Nephron (organoid): ENCODE data around the gene TBC1D13.
"Not testable (repeated sequence)": the region's sequence is repeated elsewhere in the genome, so short reads cannot be mapped to it uniquely, and the experiment has no call there.

Experiments
- H3K27ac Mint-ChIP-seq, 3 experiments: 2 replicates each; pipeline ENCODE4 v1.8.0; 2020; ENCODE audit warnings: mixed read lengths in 3 of 3, mild to moderate bottlenecking in 2 of 3, moderate library complexity in 1 of 3
- H3K27me3 Mint-ChIP-seq: 2 replicates; pipeline ENCODE4 v1.8.0; 2021; ENCODE audit warnings: low read depth, mild to moderate bottlenecking, moderate library complexity, mixed read lengths
- H3K36me3 Mint-ChIP-seq: 2 replicates; pipeline ENCODE4 v1.8.0; 2020; ENCODE audit warnings: low read depth, mixed read lengths
- H3K4me1 Mint-ChIP-seq: 2 replicates; pipeline ENCODE4 v1.8.0; 2020; ENCODE audit warnings: mixed read lengths
- H3K4me3 Mint-ChIP-seq, 3 experiments: 2 replicates each; pipeline ENCODE4 v1.8.0; 2020; ENCODE audit warnings: mild to moderate bottlenecking in 3 of 3, mixed read lengths in 3 of 3, moderate library complexity in 2 of 3
- H3K9me3 Mint-ChIP-seq: 2 replicates; pipeline ENCODE4 v1.8.0; 2020; ENCODE audit warnings: mixed read lengths
- CTCF ChIP-seq, 3 experiments: fragments of 200-600 bp; sonication (generic); IDR thresholded peaks; one replicate each; pipeline ENCODE4 v1.5.0; 2021; ENCODE audit warnings: antibody characterized with exemption in 3 of 3; ENCODE audit not compliant: unreplicated experiment in 3 of 3

Gene TBC1D13

GRCh38 chr9:128841694-128842492 lies 54.8 kb downstream of the TBC1D13 start:
- no peak for TF ChIP-seq CTCF (IDR thresholded peaks at IDR 0.05; ENCODE audit: unreplicated experiment in 3 of 3)

DNA sequence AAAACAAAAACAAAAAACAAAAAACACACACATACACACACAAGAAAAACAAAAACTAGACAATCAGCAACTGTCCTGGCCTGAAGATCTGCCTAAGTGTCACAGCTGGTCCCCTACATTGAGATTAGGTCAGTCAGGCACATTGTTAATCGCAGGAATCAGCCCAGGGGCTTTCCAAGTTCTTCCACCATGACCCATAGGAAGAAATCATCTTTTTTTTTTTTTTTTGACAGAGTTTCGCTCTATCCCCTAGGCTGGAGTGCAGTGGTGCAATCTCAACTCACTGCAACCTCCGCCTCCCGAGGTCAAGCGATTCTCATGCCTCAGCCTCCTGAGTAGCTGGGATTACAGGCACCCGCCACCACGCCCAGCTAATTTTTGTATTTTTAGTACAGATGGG lies 56.1 kb downstream of the TBC1D13 start:
- Mint-ChIP-seq H3K36me3 (peaks cover 23% of the 10 kb centered on the region), H3K4me1 (peaks cover 16% of the 10 kb centered on the region)
- H3K27ac Mint-ChIP-seq, H3K9me3 Mint-ChIP-seq, H3K27me3 Mint-ChIP-seq, H3K4me3 Mint-ChIP-seq: not testable (repeated sequence)

More at GRCh38 chr9:128841694-128842492, 54.8 kb downstream of the TBC1D13 start:
- Mint-ChIP-seq H3K9me3 (no peaks in the 10 kb centered on the region), H3K27ac (no peak overlapping the region), H3K4me3 (no peak overlapping the region), H3K27me3 (no peaks in the 10 kb centered on the region), H3K36me3 (peaks cover 14% of the 10 kb centered on the region), H3K4me1 (peaks cover 20% of the 10 kb centered on the region)

DNA sequence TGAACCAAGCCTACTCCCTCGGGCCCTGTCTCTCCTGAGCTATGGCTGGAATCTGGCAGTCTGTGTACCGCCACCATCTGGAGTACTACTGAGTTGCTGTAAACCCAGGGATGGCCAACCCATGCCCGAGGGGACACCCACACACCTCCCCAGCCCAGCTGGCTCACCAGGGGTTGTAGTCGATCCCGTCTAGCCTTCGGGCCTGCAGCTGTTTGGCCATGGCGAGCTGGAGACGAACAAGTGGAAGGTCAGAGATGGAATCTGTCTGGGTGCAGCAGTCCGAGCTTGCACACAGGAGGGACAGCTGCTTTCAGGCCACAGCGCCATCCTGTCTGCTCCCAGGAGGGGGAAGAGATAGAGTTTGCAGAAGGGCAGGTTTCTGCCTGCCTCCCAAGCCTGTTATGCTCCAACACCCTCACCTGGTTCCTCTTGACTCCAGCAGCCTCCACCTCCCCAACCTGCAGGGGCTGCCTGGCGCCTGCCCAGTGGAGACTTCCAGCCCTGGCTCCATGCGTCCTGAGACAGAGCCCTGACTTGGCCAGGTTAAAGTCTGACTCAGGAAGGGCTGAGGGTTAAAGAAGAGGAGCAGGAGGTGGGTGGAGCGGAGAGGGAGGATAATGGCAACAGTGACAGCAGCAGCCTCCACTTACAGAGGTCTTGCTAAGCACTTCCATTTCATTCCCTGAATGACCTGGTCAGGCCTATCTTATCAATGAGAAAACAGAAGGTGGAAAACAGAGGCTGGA lies 58.3 kb downstream of the TBC1D13 start:
- TF ChIP-seq CTCF (IDR thresholded peaks at IDR 0.05; ENCODE audit: unreplicated experiment in 3 of 3) = no peak
- Mint-ChIP-seq H3K9me3 (peaks cover 9% of the 10 kb centered on the region), H3K27ac (peak overlapping the region; percentile 70 to 86 (median 78)), H3K4me1 (peaks cover 10% of the 10 kb centered on the region), H3K4me3 (peak overlapping the region in 2 of 3 experiments; percentile 3 to 23), H3K27me3 (no peaks in the 10 kb centered on the region), H3K36me3 (peaks cover 26% of the 10 kb centered on the region)

GRCh38 chr9:128846680-128847030 lies 59.6 kb downstream of the TBC1D13 start:
- peaks cover 21% of the 10 kb centered on the region for H3K9me3 Mint-ChIP-seq
- H3K27ac Mint-ChIP-seq = no peak overlapping the region
- no peak overlapping the region for H3K4me3 Mint-ChIP-seq
- TF ChIP-seq CTCF (IDR thresholded peaks at IDR 0.05; ENCODE audit: unreplicated experiment in 3 of 3) = no peak
- H3K27me3 Mint-ChIP-seq = no peaks in the 10 kb centered on the region
- H3K36me3 Mint-ChIP-seq = peaks cover 38% of the 10 kb centered on the region
- peaks cover 10% of the 10 kb centered on the region for H3K4me1 Mint-ChIP-seq

DNA sequence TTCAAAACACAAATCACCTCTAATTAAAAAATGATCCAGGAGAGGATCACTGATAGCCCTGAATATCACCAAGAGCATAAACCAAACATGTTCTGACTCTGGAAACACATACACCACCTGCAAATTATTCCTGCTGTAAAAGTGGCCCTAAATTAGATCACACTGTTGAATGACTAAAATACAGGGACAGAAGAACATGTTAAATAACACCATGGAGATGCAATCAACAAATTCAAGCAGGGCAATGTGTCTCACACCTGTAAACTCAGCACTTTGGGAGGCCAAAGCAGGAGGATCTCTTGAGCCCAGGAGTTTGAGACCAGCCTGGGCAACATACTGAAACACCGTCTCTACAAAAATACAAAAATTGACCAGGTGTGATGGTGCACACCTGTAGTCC lies 60.8 kb downstream of the TBC1D13 start:
- Mint-ChIP-seq H3K36me3 (peaks cover 33% of the 10 kb centered on the region), H3K4me3 (no peak overlapping the region), H3K27me3 (no peaks in the 10 kb centered on the region), H3K27ac (no peak overlapping the region), H3K9me3 (peaks cover 21% of the 10 kb centered on the region), H3K4me1 (peaks cover 12% of the 10 kb centered on the region)
- TF ChIP-seq CTCF (IDR thresholded peaks at IDR 0.05; ENCODE audit: unreplicated experiment in 3 of 3) = no peak

DNA sequence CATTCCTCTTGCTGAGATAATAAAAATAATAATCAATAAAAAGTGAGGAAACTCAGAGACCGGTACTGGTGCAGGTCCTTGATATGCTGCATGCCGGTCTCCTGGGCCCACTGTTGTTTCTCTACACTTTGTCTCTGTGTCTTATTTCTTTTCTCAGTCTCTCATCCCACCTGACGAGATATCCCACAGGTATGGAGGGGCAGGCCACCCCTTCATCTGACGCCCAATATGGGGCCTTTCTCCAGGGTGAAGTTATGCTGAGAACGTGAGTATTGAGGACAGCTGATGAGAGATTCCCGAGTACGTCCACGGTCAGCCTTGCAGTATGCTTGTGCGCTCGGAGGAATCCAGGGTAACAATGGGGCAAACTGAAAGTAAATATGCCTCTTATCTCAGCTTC lies 64.0 kb downstream of the TBC1D13 start:
- Mint-ChIP-seq H3K9me3 (peaks cover 21% of the 10 kb centered on the region), H3K4me1 (peaks cover 24% of the 10 kb centered on the region), H3K36me3 (peaks cover 27% of the 10 kb centered on the region)
- not testable (repeated sequence) for H3K27ac Mint-ChIP-seq, H3K27me3 Mint-ChIP-seq, H3K4me3 Mint-ChIP-seq
